ENCODE data around the gene MAGI3. TPM values are rescaled to one million over a fixed set of nuclear protein-coding genes. Genes with fewer than 3 reads are reported as not detected.
"Not testable (repeated sequence)": the region's sequence is repeated elsewhere in the genome, so short reads cannot be mapped to it uniquely, and the experiment has no call there.

Gene MAGI3
- total RNA-seq, 2 donors from 2014 or later: 5.3 to 5.5 TPM

DNA sequence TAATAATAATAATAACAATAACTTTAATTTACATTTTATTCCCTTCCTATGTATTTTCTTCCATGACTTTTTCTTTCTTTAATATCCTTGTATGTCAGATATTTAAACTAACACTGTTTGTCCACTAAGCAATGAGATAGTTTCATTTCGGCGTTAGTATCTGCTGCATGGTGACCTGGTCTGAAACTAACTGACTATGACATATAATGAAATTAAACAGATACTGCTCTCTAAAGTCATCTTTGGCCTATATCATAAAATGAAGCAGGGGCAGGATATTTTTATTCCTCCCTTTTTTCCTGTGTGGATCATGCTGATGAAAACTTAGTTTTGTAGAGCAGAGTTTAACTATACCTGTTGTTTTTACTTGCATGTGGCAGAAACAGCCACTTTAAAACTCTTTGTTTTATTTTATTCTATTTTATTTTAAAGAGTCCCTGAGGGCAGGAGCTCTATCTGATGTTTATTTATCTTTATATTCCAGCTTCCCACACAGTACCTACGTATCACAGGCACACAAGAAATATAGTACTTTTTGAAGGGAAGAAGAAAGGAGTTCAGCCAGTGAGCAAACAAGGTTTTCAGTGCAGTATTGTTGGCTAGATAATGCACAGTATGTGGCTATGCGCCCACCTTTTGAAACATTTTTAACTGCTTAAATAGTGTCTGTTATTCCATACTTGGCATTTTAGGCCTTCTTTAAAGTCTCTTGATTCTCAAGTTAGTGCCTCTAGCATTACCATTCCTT lies 203.4 kb downstream of the MAGI3 start:
- H3K9me3 Mint-ChIP-seq: peaks cover 8 to 11% of the 10 kb centered on the region in 2 donors

DNA sequence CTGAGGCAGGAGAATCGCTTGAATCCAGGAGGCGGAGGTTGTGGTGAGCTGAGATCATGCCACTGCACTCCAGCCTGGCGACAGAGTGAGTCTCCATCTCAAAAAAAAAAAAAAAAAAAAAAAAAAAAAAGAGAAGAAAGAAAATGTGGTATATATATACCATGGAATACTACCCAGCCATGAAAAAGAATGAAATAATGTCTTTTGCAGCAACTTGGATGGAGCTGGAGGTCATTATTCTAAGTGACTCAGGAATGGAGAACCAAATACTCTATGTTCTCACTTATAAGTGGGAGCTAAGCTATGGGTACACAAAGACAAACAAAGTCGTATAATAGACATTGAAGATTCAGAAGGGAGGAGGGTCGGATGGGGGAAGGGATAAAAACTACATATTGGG lies 214.2 kb downstream of the MAGI3 start:
- not testable (repeated sequence) for DNase-seq; H3K27me3 Mint-ChIP-seq (ENCODE audit: low read depth); H3K36me3 Mint-ChIP-seq (ENCODE audit: insufficient read depth in 2 of 2); H3K9me3 Mint-ChIP-seq; H3K4me3 Mint-ChIP-seq; H3K27ac Mint-ChIP-seq; ATAC-seq (replicated peaks in 1 of 2)
- peaks cover 11% of the 10 kb centered on the region for H3K4me1 Mint-ChIP-seq (ENCODE audit: low read depth)

More for the DNA sequence above, 203.4 kb downstream of the MAGI3 start:
- no peak for ATAC-seq (replicated peaks in 1 of 2)
- H3K4me3 Mint-ChIP-seq: no peak overlapping the region
- no peaks in the 10 kb centered on the region for H3K27me3 Mint-ChIP-seq (ENCODE audit: low read depth)
- DNase-seq: no peak
- H3K4me1 Mint-ChIP-seq (ENCODE audit: low read depth): no peaks in the 10 kb centered on the region
- no peak overlapping the region for H3K27ac Mint-ChIP-seq
- H3K36me3 Mint-ChIP-seq (ENCODE audit: insufficient read depth in 2 of 2): peaks cover 14 to 17% of the 10 kb centered on the region in 2 donors

DNA sequence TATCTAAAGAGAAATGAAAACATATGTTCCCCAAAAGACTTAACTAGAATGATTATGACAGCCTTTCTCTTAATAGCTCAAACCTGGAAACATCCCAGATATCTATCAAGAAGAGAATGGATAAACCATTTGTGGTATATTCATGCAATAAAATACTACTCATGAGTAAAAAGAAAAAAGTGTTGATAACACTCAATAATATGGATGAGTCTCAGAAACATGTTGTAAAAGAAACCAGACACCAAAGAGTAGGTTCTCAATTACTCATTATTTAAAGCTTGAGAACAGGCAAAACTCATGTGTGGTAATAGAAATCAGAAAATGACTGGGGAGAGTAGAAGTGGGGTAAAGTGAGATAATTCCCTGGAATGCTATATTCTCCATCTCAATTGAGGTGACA lies 214.8 kb downstream of the MAGI3 start:
- H3K4me1 Mint-ChIP-seq (ENCODE audit: low read depth): peaks cover 11% of the 10 kb centered on the region
- no peak overlapping the region for H3K27ac Mint-ChIP-seq
- no peaks in the 10 kb centered on the region for H3K27me3 Mint-ChIP-seq (ENCODE audit: low read depth)
- DNase-seq (no peak), ATAC-seq (replicated peaks in 1 of 2) (no peak)
- H3K36me3 Mint-ChIP-seq (ENCODE audit: insufficient read depth in 2 of 2): no peaks in the 10 kb centered on the region
- no peak overlapping the region for H3K4me3 Mint-ChIP-seq
- peaks cover 5 to 9% of the 10 kb centered on the region in 2 donors for H3K9me3 Mint-ChIP-seq

- H3K36me3 Mint-ChIP-seq (ENCODE audit: insufficient read depth in 2 of 2): peaks cover 0 to 2% of the 10 kb centered on the region in 2 donors
Observed at GRCh38 chr1:113608399-113608798, 218.1 kb downstream of the MAGI3 start.

DNA sequence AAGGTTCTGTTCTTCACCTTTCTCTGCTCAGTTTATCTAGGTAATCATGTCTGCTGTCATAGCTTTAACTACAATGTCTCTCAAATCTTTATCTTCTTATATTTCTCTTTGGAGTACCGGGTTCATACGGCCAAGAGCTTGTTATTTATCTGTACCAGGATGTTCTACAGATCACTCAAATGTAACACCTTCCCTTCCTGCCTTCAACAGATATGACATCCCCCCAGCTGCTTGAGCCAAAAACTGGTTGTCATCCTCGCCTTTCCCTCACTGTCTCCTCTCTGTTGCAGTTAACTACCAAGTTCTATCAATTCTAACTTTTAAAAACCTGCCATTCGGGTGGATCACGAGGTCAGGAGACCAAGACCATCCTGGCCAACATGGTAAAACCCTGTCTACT lies 220.1 kb downstream of the MAGI3 start:
- Mint-ChIP-seq H3K4me1 (ENCODE audit: low read depth) (no peaks in the 10 kb centered on the region), H3K27ac (no peak overlapping the region), H3K27me3 (ENCODE audit: low read depth) (no peaks in the 10 kb centered on the region), H3K4me3 (no peak overlapping the region), H3K9me3 (peaks cover 2 to 3% of the 10 kb centered on the region in 2 donors), H3K36me3 (ENCODE audit: insufficient read depth in 2 of 2) (peaks cover 0 to 2% of the 10 kb centered on the region in 2 donors)
- ATAC-seq (replicated peaks in 1 of 2) (no peak), DNase-seq (no peak)

More at GRCh38 chr1:113608399-113608798, 218.1 kb downstream of the MAGI3 start:
- H3K27me3 Mint-ChIP-seq (ENCODE audit: low read depth): no peaks in the 10 kb centered on the region
- no peaks in the 10 kb centered on the region for H3K4me1 Mint-ChIP-seq (ENCODE audit: low read depth)
- peaks cover 5 to 7% of the 10 kb centered on the region in 2 donors for H3K9me3 Mint-ChIP-seq
- no peak overlapping the region for H3K4me3 Mint-ChIP-seq
- no peak overlapping the region for H3K27ac Mint-ChIP-seq
- DNase-seq: no peak
- no peak for ATAC-seq (replicated peaks in 1 of 2)

- Mint-ChIP-seq H3K27me3 (ENCODE audit: low read depth) (no peaks in the 10 kb centered on the region), H3K4me1 (ENCODE audit: low read depth) (peaks cover 15% of the 10 kb centered on the region), H3K36me3 (ENCODE audit: insufficient read depth in 2 of 2) (peaks cover 0 to 2% of the 10 kb centered on the region in 2 donors), H3K27ac (no peak overlapping the region), H3K4me3 (no peak overlapping the region), H3K9me3 (peaks cover 2 to 3% of the 10 kb centered on the region in 2 donors)
- ATAC-seq (replicated peaks in 1 of 2) (no peak), DNase-seq (no peak)
Observed at GRCh38 chr1:113615425-113615824, 225.1 kb downstream of the MAGI3 start.

- H3K4me1 Mint-ChIP-seq (ENCODE audit: low read depth): peaks cover 15% of the 10 kb centered on the region
- peaks cover 2 to 3% of the 10 kb centered on the region in 2 donors for H3K9me3 Mint-ChIP-seq
- ATAC-seq (replicated peaks in 1 of 2): no peak
- H3K27ac Mint-ChIP-seq: no peak overlapping the region
- DNase-seq: no peak
- peaks cover 0 to 2% of the 10 kb centered on the region in 2 donors for H3K36me3 Mint-ChIP-seq (ENCODE audit: insufficient read depth in 2 of 2)
- no peak overlapping the region for H3K4me3 Mint-ChIP-seq
- H3K27me3 Mint-ChIP-seq (ENCODE audit: low read depth): no peaks in the 10 kb centered on the region
Observed at GRCh38 chr1:113616156-113616555, 225.8 kb downstream of the MAGI3 start.

DNA sequence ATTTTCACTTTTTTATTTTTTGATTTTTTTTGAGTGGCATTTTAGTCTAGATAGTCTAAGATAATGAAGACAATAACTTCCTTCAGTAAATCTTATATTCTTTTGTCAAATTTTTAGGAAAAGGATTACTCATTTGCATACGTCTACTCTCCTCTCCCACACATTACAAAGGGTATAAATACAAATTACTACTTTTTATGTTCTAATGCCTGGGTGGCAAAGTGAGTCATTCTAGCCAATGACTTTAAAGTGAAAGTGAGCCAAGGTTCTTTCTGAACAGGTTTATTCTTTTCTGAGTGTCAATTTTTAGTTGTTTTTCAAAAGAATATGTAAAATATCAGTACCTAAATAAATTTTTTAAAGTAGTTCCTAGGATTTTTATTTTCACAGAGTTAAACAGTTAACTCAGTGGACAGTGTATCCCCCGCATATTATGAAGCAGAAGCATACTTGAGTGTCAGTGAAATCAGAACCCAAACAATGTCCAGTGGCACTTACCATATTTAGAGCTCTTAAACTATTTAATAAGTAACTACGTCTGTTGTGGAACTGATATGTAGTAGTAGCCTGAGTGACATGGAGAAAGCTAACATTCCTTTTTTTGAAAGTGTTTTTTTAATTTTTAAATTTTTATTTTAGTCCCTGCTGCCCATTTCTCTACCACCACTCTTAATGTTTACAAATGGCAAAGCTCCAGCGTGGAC lies 227.3 kb downstream of the MAGI3 start:
- H3K4me1 Mint-ChIP-seq (ENCODE audit: low read depth): peaks cover 15% of the 10 kb centered on the region
- no peak overlapping the region for H3K27ac Mint-ChIP-seq
- no peak overlapping the region for H3K4me3 Mint-ChIP-seq
- DNase-seq (no peak), ATAC-seq (replicated peaks in 1 of 2) (no peak)
- H3K36me3 Mint-ChIP-seq (ENCODE audit: insufficient read depth in 2 of 2): no peaks in the 10 kb centered on the region
- H3K27me3 Mint-ChIP-seq (ENCODE audit: low read depth): no peaks in the 10 kb centered on the region
- no peaks in the 10 kb centered on the region for H3K9me3 Mint-ChIP-seq

GRCh38 chr1:113628997-113629396 lies 238.7 kb downstream of the MAGI3 start:
- H3K36me3 Mint-ChIP-seq (ENCODE audit: insufficient read depth in 2 of 2): peaks cover 11 to 19% of the 10 kb centered on the region in 2 donors
- no peak for ATAC-seq (replicated peaks in 1 of 2)

GRCh38 chr1:113630340-113631327 lies 240.3 kb downstream of the MAGI3 start:
- DNase-seq: no peak
- Mint-ChIP-seq H3K27me3 (ENCODE audit: low read depth) (no peaks in the 10 kb centered on the region), H3K27ac (no peak overlapping the region), H3K4me3 (no peak overlapping the region), H3K36me3 (ENCODE audit: insufficient read depth in 2 of 2) (peaks cover 11 to 18% of the 10 kb centered on the region in 2 donors), H3K4me1 (ENCODE audit: low read depth) (no peaks in the 10 kb centered on the region), H3K9me3 (peaks cover 12 to 20% of the 10 kb centered on the region in 2 donors)
- no peak for ATAC-seq (replicated peaks in 1 of 2)

More at GRCh38 chr1:113628997-113629396, 238.7 kb downstream of the MAGI3 start:
- Mint-ChIP-seq H3K4me3 (no peak overlapping the region), H3K27ac (no peak overlapping the region), H3K4me1 (ENCODE audit: low read depth) (no peaks in the 10 kb centered on the region), H3K27me3 (ENCODE audit: low read depth) (no peaks in the 10 kb centered on the region), H3K9me3 (peaks cover 12 to 20% of the 10 kb centered on the region in 2 donors)
- no peak for DNase-seq

GRCh38 chr1:113641396-113641795 lies 251.1 kb downstream of the MAGI3 start:
- Mint-ChIP-seq H3K27ac (no peak overlapping the region), H3K9me3 (peaks cover 0 to 3% of the 10 kb centered on the region in 2 donors)
- ATAC-seq (replicated peaks in 1 of 2): no peak

GRCh38 chr1:113647164-113647563 lies 256.8 kb downstream of the MAGI3 start:
- Mint-ChIP-seq H3K9me3 (no peaks in the 10 kb centered on the region), H3K36me3 (ENCODE audit: insufficient read depth in 2 of 2) (no peaks in the 10 kb centered on the region), H3K27ac (no peak overlapping the region), H3K27me3 (ENCODE audit: low read depth) (no peaks in the 10 kb centered on the region), H3K4me1 (ENCODE audit: low read depth) (no peaks in the 10 kb centered on the region), H3K4me3 (no peak overlapping the region)
- DNase-seq (no peak), ATAC-seq (replicated peaks in 1 of 2) (no peak)

More at GRCh38 chr1:113641396-113641795, 251.1 kb downstream of the MAGI3 start:
- DNase-seq: no peak
- Mint-ChIP-seq H3K27me3 (ENCODE audit: low read depth) (no peaks in the 10 kb centered on the region), H3K4me3 (no peak overlapping the region), H3K36me3 (ENCODE audit: insufficient read depth in 2 of 2) (peaks cover 2 to 5% of the 10 kb centered on the region in 2 donors), H3K4me1 (ENCODE audit: low read depth) (no peaks in the 10 kb centered on the region)
